Sciatic nerve (tissue), 2 donors: ENCODE measurements around the gene PAXX. TPM values are rescaled to one million over a fixed set of nuclear protein-coding genes. Genes with fewer than 3 reads are reported as not detected.
"Not testable (repeated sequence)": the region's sequence is repeated elsewhere in the genome, so short reads cannot be mapped to it uniquely, and the experiment has no call there.

Source experiments
- ATAC-seq: fragments of 200-7000 bp; cut with Tn5 transposase; one replicate; pipeline ENCODE4 v1.9.1; 2020; ENCODE audit warnings: mild to moderate bottlenecking, moderate library complexity
- DNase-seq: peaks from one replicate; pipeline ENCODE4 v3.0.0-alpha.2; 2020; ENCODE audit warnings: low spot score
- intact Hi-C: fragments of 100-400 bp; cut with DNase I; formaldehyde crosslinking; loops from one replicate; pipeline ENCODE4 v1.14.2; 2022
- total RNA-seq: library from RNA; stranded (reverse); fragmentation: NEBNext Ultra II Directional; extraction: Animal tissue kit (Norgen Biotek cat#: 25700); gene quantifications from one replicate; pipeline ENCODE4 v1.2.1, GENCODE V29; 2021
- donor health status: DM: no; HTN: no; CAD: no.
- donor health status: DM: no; HTN: no; CAD: no.

PAXX gene
- total RNA-seq, 1 donor from 2014 or later: 46.6 TPM

DNA sequence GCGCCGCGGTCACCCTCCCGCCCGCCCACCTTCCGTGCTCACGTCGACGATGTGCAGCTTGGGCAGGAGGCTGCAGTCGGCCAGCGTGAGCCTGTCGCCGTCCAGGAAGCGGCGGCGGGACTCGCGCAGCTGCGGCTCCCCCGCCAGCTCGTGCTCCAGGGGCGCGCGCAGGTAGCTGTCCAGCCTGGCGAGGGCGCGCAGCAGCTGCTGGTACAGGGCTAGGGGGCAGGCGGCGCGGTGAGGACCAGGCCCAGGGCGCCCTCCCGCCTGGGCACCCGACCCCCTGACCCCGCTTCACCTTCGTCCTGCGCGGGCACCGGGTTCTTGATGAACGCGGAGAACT is 2.6 kb downstream of the PAXX start:
- DNase-seq (no peak), ATAC-seq (no peak)
- intact Hi-C loops: no loop called here

DNA sequence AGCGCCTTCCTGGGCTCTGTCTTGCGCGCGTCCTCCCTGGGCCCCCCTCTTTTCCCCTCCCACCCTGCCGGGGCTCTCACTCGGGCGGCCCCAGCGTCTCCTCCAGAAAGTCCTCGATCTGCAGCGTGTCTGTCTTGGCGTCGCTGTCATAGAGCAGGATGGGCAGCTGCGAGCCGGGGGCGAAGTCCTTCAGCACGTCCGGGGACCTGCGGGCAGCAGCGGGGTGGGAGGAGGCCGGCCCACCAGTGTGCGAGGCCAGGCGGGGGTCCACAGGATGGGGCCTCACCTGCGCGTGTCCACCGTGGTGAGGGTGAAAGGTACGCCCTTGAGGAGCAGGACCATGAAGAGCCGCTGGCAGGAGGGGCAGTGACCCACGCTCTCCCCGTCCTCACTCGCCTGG is 3.1 kb downstream of the PAXX start:
- intact Hi-C loops: no loop called here
- no peak for ATAC-seq

DNA sequence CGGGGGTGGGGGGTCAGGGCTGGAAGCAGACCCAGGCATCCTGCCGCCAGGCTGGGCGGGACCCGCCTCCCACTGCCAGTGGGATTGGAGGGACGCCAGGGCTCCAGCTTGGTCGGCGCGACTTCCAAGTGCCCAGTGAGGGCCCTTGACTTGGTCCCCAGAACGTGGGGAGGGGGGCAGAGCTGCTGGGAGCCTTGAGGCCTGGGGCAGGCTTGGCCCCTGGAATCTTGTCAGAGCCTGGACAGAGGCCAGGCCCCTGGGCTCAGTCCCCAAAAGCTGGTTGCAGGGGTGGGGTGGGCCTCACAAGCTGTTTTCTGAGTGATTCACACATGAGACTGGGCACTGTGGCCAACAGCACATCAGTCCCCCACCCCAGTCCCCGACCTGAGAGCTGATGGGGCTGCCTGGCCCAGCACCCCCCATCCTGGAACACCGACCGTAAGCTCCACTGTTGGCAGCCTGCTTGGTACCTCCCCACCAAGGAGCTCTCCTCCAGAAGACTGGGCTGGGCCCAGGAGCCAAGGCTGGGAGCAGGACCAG is 3.6 kb downstream of the PAXX start:
- ATAC-seq (no peak), DNase-seq (no peak)
- intact Hi-C loops: no loop called here

More for the DNA sequence above, 3.1 kb downstream of the PAXX start:
- DNase-seq: no peak

DNA sequence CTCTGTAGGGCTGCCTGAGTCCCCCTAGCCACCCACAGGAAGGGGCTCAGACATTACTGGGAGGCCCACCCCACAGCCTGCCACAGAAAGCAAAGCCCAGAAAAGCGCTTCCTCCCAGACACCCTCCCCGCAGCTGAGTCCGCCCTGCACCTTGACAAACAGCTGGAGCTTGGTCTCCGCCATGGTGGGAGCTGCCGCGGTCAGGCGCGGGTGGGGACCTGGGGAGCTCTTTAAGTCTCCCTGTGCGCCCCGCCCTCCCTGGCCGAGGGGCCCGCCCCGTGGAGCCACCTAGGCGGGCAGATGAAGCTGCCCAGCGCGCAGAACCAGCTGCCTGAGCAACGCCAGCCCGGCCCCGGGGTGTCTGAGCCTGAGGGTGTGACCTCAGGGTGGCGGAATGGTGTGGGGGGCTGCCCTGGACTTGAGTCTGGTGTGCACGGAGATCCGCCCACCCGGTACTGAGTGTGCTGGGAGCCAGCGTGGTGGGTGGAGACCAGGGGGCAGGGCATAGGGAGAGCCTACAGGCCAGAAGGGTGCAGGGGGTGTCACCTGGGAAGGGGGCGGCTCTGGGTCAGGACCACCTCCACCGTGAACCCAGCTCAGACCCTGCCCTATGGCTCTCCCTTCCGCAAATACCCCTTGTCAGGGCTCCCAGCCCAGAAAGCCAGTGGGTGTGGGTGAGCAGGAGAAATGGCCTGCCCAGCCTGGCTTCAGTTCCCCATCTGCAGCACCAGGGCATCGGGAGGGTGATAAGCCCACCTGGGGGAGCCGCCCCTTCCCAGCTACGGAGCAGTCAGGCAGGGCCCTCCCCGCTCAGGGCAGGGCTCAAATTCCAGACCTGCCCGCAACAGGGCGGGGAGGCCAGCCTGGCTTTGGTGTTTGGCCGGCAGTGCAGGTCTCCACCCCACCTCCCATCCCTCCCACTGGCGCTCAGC is 4.4 kb downstream of the PAXX start, which contains the start of gene CLIC3:
TSS of gene CLIC3 (minus strand) at position 208 of the 932 bp plus-strand sequence. CDS start at position 183, 25 bp downstream.
- intact Hi-C loops: no loop called here
- ATAC-seq: peak; percentile 3
- no peak for DNase-seq

DNA sequence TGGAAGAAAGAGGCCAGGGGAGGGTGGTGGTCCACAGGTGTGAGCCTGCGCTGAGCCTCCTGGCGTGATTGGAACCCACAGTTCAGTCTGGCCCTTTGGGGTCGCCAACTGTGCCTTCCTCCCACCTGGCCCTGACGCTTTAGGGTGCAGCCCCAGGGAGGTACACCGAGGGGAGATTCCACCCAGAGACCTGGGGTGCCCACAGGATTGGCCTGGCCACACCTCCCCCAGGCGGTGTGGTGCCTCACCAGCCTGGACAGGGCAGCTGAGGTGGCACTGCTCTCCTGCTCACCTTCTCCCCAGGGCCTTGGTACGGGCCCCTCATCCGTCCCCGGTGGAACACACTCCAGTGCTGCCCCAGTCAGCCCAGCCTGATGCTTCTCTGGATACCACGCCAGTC is 5.1 kb downstream of the PAXX start:
- DNase-seq (no peak), ATAC-seq (no peak)
- intact Hi-C loops: no loop called here

DNA sequence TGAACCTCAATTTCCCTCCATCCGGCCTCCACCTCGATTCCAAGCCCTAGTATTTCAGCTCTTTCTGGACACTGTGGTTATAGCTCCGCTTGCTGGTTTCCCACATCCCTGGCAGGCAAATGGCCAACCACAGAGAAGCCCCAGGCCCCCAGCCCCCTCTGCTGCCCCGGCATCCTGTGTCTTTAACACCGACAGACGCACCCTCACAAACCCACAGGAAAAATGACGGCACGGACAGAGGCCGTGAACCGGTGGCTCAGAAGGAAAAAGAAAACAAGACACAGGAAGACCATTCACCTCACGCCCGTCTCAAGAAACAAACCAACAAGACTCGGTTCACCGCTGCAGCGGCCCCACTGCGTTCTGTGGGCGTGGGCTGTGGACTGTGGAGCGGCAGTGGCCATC is 5.6 kb downstream of the PAXX start:
- intact Hi-C loops: no loop called here
- no peak for ATAC-seq
- DNase-seq: no peak

DNA sequence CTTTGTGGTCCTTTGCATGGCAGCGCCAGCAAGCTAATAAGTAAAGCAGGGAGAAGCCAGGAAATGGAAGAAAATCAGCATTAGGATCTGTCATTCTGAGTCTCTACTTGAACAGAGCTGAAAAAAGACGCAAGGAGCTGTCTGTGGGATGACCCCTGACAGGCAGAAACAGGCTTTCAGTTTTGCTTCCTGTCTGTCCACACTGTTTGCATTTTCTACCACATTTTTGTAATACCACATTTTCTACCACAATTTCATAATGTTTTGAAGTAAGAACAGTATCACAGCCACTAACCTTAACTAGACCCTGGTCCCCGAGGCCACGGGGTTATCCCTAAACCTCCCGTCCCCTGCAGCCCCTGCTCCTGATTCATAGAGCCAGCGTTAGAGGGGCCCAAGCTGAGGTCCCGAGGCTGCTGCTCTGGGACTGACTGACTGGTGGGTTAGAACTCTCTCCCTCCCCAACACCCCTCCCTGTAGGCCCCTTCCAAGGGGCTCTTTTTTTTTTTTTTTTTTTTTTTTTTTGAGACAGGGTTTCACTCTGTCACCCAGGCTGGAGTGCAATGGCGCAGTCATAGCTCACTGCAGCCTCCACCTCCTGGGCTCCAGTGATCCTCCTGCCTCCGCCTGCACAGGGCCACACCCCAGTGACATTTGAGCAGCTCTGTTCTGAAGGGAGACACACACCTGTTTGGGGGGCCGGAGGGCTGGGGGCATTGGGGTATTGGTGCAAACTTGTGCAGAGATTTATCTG is 8.1 kb downstream of the PAXX start:
- ATAC-seq (no peak), DNase-seq (no peak)
- intact Hi-C loops: no loop called here

DNA sequence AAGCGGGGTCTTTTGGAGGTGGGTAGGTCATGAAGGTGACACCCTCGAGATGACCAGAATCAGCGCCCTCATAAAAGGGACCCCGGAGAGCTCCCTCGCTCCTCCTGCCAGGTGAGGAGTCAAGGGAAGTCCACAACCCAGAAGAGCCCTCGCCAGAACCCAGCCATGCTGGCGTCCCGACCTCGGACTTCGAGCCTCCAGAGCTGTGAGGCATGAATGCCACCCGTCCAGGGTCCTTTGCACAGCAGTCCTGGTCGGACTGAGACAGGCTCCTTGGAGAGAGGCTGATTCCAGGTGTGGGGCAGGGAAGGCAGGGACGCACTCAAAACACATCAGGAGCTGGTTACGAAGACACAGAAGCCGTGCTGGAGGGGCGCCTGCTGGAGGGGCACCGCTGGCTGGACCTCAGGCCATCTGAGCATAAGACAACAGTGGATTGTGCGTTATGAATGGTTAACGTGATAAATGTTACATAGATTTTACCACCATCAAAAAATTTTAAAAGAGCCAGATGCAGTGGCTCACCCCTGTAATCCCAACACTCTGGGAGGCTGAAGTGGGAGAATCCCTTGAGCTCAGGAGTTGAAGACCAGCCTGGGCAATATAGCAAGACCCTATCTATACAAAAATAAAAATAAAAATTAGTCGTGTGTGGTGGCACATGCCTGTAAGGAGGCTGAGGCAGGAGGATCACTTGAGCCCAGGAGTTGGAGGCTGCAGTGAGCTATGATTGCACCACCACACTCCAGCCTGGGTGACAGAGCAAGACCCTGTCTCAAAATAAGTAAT is 9.8 kb downstream of the PAXX start:
- DNase-seq (no peak), ATAC-seq (no peak)
- intact Hi-C loops: no loop called here

DNA sequence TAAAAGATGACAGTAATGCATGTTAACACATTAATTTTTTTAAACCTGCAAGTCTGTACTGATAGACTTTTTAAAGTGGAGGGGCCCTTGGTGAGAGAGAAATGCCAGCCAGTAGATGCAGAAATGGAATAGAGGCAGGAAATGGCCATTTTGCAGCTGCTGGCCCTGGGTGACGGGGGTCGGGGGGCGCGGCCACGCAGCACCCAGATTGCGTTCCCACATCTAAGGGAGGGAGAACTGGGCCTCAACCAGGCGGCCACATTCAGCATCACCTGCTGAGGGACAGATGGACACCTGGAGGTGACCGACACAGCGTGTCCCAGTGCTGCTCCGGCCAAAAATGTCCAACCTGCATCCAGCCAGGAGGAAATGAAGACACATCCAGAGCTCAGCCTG is 10.4 kb downstream of the PAXX start:
- intact Hi-C loops: no loop called here
- ATAC-seq (no peak), DNase-seq (no peak)

DNA sequence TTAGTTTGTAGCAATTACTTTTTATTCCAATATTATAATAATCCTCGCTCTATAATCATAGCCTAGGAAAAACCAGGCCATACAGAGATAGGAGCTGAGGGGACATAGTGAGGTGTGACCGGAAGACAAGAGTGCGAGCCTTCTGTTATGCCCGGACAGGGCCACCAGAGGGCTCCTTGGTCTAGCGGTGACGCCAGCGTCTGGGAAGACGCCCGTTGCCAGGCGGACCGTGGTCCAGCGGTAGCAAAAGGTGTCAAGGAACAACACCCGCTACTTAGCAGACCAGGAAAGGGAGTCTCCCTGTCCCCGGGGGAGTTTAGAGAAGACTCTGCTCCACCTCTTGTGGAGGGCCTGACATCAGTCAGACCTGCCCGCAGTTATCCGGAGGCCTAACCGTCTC is 12.1 kb downstream of the PAXX start:
- intact Hi-C loops, ATAC-seq, DNase-seq: not testable (repeated sequence)

DNA sequence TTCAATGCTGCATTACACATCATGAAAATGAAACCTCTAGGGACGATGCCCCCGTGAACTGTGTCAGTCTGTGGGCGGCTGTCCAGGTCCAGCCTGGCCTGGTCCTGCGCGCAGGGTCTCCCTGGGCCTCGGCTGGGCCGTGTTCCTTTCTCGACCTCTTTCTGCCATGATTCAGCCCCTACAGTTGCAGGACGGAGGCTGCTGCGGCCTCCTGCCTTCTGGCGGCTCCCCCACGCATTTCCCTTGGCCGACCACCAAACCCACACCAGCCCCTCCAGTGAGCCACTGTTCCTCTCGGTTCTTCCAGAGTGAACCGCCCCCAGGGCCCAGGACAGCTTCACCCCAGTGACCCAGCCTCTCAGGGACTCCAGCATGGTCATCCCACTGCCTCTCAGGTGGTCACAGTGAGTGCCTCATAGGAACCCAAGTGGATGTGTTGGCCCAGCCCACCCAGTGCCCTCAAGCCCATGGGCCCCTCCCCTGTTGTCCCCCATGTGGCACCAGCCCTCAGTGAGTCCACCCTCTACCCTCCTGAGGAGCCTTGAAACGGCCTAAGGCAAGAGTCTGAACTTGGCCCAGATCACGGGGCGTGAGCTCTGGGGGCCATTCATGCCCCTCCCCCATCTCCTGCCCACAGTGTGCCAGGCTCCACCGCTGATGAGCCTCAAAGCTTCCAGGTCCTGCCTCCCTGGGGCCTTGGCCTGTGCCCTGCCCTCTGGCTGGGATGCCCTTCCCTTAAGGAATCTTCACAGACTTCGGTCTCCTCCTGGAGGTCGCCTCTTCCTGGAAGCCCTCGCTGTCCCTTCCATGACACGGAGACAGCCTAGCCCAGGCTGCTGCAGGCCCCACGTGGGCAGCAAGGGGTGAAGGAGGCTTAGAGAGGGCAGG is 14.1 kb downstream of the PAXX start:
- ATAC-seq: peak; percentile 27
- no peak for DNase-seq
- intact Hi-C loops: no loop called here

DNA sequence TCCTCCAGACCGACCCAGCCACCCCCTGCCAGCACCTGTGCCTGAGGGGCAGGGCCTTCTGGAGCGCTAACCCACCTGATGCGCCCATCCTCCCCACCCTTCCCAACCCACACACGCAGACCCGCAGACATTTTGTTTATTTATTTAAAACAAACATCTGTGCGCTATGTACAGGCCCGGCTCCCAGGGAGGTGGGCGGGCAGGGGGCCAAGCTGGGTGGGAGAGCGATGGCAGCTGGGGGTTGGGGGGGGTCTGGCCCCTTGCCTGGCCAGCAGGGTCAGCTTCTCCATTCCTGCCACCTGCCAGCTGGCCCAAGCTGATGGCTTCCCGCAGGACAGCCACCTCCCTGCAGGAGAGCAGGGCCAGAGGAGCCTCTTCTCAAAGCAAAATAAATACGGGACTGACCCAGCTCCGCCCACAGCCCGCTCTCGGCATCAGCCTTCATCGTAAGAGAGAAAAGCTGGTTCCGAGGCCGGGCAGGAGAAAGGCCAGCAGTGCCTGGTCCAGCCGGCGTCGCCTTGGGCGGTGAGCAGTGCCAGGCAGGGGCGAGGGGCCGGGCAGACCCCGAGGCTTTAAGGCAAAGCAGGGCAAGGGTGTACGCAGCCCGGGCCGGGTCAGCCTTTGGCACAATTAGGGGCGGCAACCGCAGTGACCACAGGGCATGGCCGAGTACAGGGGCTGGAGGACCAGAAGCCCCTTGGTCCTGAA is 15.0 kb downstream of the PAXX start:
- intact Hi-C loops: no loop called here
- DNase-seq (no peak), ATAC-seq (peak; percentile 74)

DNA sequence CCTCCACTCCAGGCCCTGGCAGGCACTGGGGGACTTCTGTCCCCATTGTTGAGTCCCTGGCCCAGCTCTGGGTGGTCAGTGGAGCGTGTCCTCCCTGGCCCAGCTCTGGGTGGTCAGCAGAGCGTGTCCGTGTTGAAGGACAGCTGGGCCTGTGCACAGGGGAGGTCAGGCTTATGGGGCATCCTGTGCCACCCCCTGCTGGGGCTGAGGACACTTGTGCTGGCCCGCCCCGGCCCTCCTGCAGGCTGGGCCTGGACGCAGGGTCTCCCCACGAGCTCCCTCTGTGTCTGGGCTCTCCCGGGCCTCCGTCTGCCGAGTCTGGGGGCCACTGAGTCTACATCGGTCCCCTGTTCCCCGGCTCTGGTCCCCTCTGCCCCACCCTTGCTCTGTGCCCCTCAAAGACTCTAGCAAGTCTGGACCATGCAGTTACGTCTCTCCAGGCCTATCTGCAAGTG is 15.6 kb downstream of the PAXX start:
- DNase-seq (no peak), ATAC-seq (peak; percentile 15)
- intact Hi-C loops: no loop called here

DNA sequence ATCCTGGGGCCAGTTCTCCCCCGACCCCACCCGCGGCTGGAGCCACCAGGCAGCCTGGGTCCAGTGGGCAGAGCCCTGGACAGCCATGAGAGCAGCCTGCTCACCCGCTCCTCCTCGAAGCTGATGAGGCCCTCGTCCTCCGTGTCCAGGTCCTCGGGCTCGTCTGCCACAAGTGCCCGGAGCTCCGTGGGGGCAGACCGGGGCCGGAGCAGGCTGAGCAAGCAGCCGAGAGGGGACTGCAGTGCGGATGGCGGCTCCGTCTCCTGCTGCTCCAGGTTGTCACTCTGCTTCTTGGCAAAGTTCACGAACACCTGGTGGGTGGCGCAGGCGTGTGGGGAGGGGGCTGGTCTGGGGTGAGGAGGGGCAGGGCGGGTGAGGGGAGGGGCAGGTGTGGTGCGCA is 16.1 kb downstream of the PAXX start:
- intact Hi-C loops: no loop called here
- ATAC-seq: no peak

DNA sequence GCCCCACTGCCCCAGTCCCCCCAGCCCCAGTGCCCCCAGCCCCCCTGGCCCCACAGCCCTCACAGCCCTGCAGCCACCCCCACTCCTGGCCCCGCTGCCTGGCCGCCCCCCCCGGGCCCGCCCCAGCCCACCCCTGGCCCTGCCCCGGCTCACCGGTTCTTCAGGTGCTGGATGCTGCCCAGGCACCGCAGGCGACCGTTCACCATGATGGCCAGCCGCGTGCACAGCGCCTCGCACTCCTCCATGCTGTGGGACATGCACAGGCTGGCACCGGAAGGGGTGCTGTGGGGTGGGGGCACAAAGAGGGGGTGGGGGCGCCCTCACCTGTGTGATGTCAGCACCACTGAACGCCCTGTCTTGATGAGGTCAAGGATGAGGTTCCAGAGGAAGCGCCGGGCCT is 17.0 kb downstream of the PAXX start:
- DNase-seq (no peak), ATAC-seq (no peak)
- intact Hi-C loops: no loop called here

More for the DNA sequence above, 16.1 kb downstream of the PAXX start:
- DNase-seq: no peak

DNA sequence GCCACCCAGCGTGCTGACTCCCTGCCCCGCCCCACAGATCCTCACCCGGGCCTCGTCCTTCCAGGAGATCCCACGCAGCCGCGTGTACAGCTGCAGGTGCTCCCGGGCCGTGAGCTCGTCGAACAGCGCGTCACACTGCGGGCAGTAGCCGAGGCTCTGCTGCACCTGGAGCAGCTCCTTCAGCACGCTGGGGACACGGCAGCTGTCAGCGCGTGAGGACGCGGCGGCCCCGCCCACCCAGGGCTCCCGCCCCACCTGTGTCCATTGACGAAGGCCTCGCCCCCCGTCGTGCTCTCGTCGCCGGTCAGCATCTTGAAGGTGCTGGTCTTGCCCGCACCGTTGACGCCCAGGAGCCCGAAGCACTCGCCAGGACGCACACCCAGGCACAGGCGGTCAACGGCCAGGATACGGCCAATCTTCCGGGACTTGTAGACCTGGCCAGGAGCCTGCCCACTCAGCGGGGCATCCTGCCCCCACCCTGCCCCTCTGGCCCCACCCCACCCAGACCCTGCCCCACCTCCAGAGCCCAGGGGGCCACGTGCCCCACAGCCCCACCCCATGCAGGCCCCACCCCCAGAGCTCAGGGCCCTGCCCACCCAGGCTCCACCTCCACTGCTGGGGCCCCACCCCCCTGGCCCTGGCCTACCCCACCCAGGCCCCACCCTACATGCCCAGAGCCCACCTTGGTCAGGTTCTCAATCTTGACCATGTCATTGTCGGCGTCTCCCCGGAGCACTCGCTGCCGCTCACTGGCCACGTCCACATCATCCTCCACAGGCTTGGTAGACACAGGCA is 17.9 kb downstream of the PAXX start:
- ATAC-seq (no peak), DNase-seq (no peak)
- intact Hi-C loops: no loop called here

DNA sequence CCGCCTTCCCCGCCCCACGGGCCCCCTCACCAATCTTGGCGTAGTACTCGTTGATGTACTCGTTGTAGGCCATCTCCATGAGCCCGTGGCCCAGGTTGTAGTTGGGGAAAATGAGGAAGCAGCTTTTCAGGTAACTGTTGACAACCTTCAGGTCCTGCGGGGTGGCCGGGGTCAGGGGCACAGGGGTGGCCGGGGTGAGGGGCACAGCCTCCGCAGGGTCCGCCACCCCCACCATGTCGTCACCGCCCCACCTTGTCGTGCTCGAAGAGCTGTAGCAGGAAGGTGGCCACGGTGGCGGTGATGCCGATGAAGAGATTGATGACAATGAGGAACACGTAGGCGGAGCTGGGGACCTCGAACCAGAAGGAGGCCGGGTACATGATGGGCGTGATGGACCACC is 18.9 kb downstream of the PAXX start:
- intact Hi-C loops: no loop called here
- ATAC-seq: no peak

More for the DNA sequence above, 18.9 kb downstream of the PAXX start:
- no peak for DNase-seq
